ENCODE data around the gene OR2F2. TPM values are rescaled to one million over a fixed set of nuclear protein-coding genes. Genes with fewer than 3 reads are reported as not detected.

Gene OR2F2
- total RNA-seq: not detected in 2 replicates

DNA sequence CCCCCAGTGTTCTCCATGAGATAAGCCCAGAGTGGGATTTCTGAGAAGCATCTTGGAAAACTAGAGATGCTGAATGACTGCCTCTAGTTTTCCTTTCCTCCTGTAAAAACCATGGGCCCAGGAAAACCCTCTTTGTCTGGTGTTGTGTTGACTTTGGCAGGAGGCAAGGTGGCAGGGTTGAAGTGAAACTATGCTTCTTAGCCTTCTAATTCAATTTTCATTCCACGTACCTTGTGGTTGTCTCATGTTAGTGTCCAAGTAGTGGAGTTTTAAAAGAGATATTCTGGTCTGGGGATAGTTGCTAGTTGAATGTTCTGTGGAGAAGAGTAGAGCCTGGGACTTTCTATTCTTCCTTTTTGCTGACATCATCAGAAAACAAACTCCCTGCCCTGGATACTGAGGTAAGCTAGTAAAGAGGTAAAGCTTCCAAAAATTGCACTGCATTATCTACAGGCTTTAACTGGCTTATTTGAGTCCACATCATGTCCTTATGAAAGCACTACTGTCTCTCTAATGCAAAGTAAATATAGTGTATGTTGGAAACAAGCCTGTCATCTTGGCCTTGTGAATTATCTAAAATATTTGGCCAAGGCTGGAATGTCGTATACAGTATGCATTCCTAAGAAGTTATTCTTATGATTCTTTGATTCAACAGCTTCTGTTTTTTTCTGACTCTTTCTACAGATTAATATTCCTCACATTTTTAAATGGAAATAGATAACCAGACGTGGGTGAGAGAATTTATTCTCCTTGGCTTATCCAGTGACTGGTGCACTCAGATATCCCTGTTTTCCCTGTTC is at the start of gene OR2F2:
Gene OR2F2 (plus strand): TSS at position 708 of the 800 bp plus-strand sequence. CDS start 0 bp downstream, at position 708.

GRCh38 chr7:143901668-143902331 is 33.2 kb upstream of the OR2F2 start, which contains the start of gene TCAF1:
Gene TCAF1, minus strand, starts transcription at chr7:143902176. Its CDS starts 25,568 bp downstream, at chr7:143876608.

GRCh38 chr7:143954544-143954943 is 19.5 kb downstream of the OR2F2 start, which contains the start of gene OR2F1:
Gene OR2F1, plus strand, starts transcription at chr7:143954844. Its CDS starts 5,127 bp downstream, at chr7:143959971.

Other genes with a start within 250 kb of the OR2F2 start
- 0.12 and 0.44 TPM in 2 replicates for gene CTAGE6, start 177.5 kb upstream of the OR2F2 start, total RNA-seq
- gene TCAF1, start 33.1 kb upstream of the OR2F2 start, total RNA-seq: 63.2 and 68.2 TPM in 2 replicates
- gene OR2F1, start 19.6 kb downstream of the OR2F2 start, total RNA-seq: under 0.01 TPM in 1 of 2 replicates, not detected in the other
- under 0.01 TPM in 1 of 2 replicates, not detected in the other for gene OR6B1, start 65.1 kb downstream of the OR2F2 start, total RNA-seq
- gene OR2A5, start 113.7 kb downstream of the OR2F2 start, total RNA-seq: not detected in 2 replicates
- not detected in 2 replicates for gene OR2A25, start 134.6 kb downstream of the OR2F2 start, total RNA-seq
- gene OR2A12, start 151.0 kb downstream of the OR2F2 start, total RNA-seq: not detected in 2 replicates
- gene OR2A2, start 174.3 kb downstream of the OR2F2 start, total RNA-seq: not detected in 2 replicates
- not detected in 2 replicates for gene OR2A14, start 187.9 kb downstream of the OR2F2 start, total RNA-seq
- 1.7 TPM in 1 of 2 replicates, not detected in the other for gene CTAGE4, start 248.2 kb downstream of the OR2F2 start, total RNA-seq

Measured in uterine smooth muscle cell (primary cell).